ENCODE data around the gene FAM187B. TPM values are rescaled to one million over a fixed set of nuclear protein-coding genes. Genes with fewer than 3 reads are reported as not detected.

FAM187B gene
- total and polyA plus RNA-seq, 2 of the 4 experiments (the other 2 are of a cell fraction): not detected

DNA sequence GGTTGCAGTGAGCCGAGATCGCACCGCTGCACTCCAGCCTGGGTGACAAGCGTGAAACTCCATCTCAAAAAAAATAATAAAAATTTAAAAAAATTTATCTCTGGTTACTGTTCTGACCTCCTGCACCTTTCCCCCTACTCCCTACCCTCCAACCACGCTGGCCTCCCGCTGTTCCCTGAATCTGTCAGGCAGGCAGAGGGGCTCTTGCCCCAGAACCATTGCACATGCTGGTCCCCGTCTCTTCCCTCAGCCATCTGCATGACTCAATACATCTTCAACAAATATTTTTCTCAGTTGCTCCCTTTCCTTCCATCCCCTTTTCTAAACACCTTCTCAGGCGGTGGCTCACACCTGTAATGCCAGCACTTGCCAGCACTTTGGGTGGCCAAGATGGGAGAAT lies 1.1 kb upstream of the FAM187B start:
- H3K4ac ChIP-seq (ENCODE audit: low read depth, low read length): no peak overlapping the region
- intact Hi-C loops (cut with micrococcal nuclease) (no loop called here), in situ Hi-C loops (cut with MboI; ENCODE audit: low sequenced_read_pairs) (no loop called here), dilution Hi-C loops (cut with HindIII; ENCODE audit: low sequenced_read_pairs, unreplicated experiment) (no loop called here)
- no TSS peak for BruUV-seq (replicated peaks)
- H2BK5ac ChIP-seq (ENCODE audit: low read depth, low read length, poor library complexity, severe bottlenecking): no peak overlapping the region
- ChIA-PET CTCF (no interaction called here), POLR2A (ENCODE audit: unreplicated experiment) (no interaction called here)
- no peak overlapping the region for H3K4me2 ChIP-seq (ENCODE audit: low read depth, low read length)
- no peak overlapping the region for H3K18ac ChIP-seq (ENCODE audit: low read depth, low read length)
- H3K27me3 ChIP-seq (ENCODE audit: control insufficient read depth, insufficient read depth, low read length): peaks cover 11% of the 10 kb centered on the region
- H2BK20ac ChIP-seq (ENCODE audit: low read depth, low read length): no peak overlapping the region
- no peak overlapping the region for H4K91ac ChIP-seq (ENCODE audit: insufficient read depth, low read depth, low read length)
- no peak overlapping the region for H3K9ac ChIP-seq (ENCODE audit: low read depth, low read length)
- no peak overlapping the region for H3K27ac ChIP-seq (ENCODE audit: insufficient read depth, low read length)
- TF ChIP-seq CHD1 (IDR thresholded peaks at IDR 0.05; ENCODE audit: low read depth, low read length): no peak
- TF ChIP-seq FOS (IDR thresholded peaks at IDR 0.05; ENCODE audit: low read depth, low read length): no peak
- TF ChIP-seq CEBPB (IDR thresholded peaks at IDR 0.05; ENCODE audit: low read depth, low read length): no peak
- TF ChIP-seq RAD21 (IDR thresholded peaks at IDR 0.05; ENCODE audit: low read length): no peak
- no peak for TF ChIP-seq BHLHE40 (IDR thresholded peaks at IDR 0.05; ENCODE audit: low read depth, low read length)
- TF ChIP-seq RFX5 (IDR thresholded peaks at IDR 0.05; ENCODE audit: low read depth, low read length): no peak
- TF ChIP-seq NFE2L2 (IDR thresholded peaks at IDR 0.05; ENCODE audit: low read depth, low read length): no peak
- TF ChIP-seq, protein P1, sequence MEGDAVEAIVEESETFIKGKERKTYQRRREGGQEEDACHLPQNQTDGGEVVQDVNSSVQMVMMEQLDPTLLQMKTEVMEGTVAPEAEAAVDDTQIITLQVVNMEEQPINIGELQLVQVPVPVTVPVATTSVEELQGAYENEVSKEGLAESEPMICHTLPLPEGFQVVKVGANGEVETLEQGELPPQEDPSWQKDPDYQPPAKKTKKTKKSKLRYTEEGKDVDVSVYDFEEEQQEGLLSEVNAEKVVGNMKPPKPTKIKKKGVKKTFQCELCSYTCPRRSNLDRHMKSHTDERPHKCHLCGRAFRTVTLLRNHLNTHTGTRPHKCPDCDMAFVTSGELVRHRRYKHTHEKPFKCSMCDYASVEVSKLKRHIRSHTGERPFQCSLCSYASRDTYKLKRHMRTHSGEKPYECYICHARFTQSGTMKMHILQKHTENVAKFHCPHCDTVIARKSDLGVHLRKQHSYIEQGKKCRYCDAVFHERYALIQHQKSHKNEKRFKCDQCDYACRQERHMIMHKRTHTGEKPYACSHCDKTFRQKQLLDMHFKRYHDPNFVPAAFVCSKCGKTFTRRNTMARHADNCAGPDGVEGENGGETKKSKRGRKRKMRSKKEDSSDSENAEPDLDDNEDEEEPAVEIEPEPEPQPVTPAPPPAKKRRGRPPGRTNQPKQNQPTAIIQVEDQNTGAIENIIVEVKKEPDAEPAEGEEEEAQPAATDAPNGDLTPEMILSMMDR (conservative IDR thresholded peaks at IDR 0.05; ENCODE audit: low read depth, low read length): no peak
- no peak for TF ChIP-seq POLR2A (IDR thresholded peaks at IDR 0.05; ENCODE audit: low read depth, low read length)
- TF ChIP-seq, protein P2, sequence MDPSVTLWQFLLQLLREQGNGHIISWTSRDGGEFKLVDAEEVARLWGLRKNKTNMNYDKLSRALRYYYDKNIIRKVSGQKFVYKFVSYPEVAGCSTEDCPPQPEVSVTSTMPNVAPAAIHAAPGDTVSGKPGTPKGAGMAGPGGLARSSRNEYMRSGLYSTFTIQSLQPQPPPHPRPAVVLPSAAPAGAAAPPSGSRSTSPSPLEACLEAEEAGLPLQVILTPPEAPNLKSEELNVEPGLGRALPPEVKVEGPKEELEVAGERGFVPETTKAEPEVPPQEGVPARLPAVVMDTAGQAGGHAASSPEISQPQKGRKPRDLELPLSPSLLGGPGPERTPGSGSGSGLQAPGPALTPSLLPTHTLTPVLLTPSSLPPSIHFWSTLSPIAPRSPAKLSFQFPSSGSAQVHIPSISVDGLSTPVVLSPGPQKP (IDR thresholded peaks at IDR 0.05; ENCODE audit: borderline replicate concordance, low read depth, low read length): no peak
- TF ChIP-seq MAZ (IDR thresholded peaks at IDR 0.05; ENCODE audit: borderline replicate concordance, low read depth, low read length): no peak
- TF ChIP-seq MAFK (IDR thresholded peaks at IDR 0.05; ENCODE audit: low read depth, low read length): no peak
- TF ChIP-seq MXI1 (IDR thresholded peaks at IDR 0.05; ENCODE audit: borderline replicate concordance, low read depth, low read length): no peak
- TF ChIP-seq, protein P3, sequence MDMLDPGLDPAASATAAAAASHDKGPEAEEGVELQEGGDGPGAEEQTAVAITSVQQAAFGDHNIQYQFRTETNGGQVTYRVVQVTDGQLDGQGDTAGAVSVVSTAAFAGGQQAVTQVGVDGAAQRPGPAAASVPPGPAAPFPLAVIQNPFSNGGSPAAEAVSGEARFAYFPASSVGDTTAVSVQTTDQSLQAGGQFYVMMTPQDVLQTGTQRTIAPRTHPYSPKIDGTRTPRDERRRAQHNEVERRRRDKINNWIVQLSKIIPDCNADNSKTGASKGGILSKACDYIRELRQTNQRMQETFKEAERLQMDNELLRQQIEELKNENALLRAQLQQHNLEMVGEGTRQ (IDR thresholded peaks at IDR 0.05; ENCODE audit: low read depth, low read length): no peak
- TF ChIP-seq SMC3 (IDR thresholded peaks at IDR 0.05; ENCODE audit: low read depth, low read length): no peak
- H2AK9ac ChIP-seq (replicated peaks; ENCODE audit: low read depth, low read length, poor library complexity): no peak overlapping the region
- H3K14ac ChIP-seq (replicated peaks; ENCODE audit: low read depth, low read length): no peak overlapping the region
- no peaks in the 10 kb centered on the region for H4K20me1 ChIP-seq (ENCODE audit: insufficient read depth, low read length)
- ATAC-seq (ENCODE audit: low read depth) (no peak), DNase-seq (no peak)
- no peaks in the 10 kb centered on the region for H3K36me3 ChIP-seq (ENCODE audit: control insufficient read depth, insufficient read depth, low read length)
- H3K79me1 ChIP-seq (ENCODE audit: low read depth in 1 of 2, low read length in 2 of 2): no peaks in the 10 kb centered on the region
- no peak overlapping the region for H2BK120ac ChIP-seq (ENCODE audit: low read depth, low read length)
- no peak overlapping the region for H3K23ac ChIP-seq (ENCODE audit: low read depth, low read length)
- no peaks in the 10 kb centered on the region for H3K9me3 ChIP-seq (ENCODE audit: control insufficient read depth, insufficient read depth, low read length)
- H3K4me3 ChIP-seq (ENCODE audit: insufficient read depth, low read depth, low read length): no peak overlapping the region
- no peaks in the 10 kb centered on the region for H3K9me1 ChIP-seq (ENCODE audit: insufficient read depth, low read length)
- H2AK5ac ChIP-seq (ENCODE audit: low read depth, low read length): no peak overlapping the region
- H2AFZ ChIP-seq (replicated peaks; ENCODE audit: low read length, poor library complexity): no peak overlapping the region
- H2BK15ac ChIP-seq (ENCODE audit: low read depth, low read length): no peak overlapping the region
- H3K4me1 ChIP-seq (ENCODE audit: control insufficient read depth, insufficient read depth, low read length): no peaks in the 10 kb centered on the region
- no peak overlapping the region for H4K5ac ChIP-seq (ENCODE audit: low read depth, low read length)
- H4K8ac ChIP-seq (ENCODE audit: low read depth in 2 of 2, low read length in 2 of 2): no peak overlapping the region
- H3K56ac ChIP-seq (ENCODE audit: extremely low read depth, insufficient read depth, low read length): no peak overlapping the region
- WGBS, 2 experiments (ENCODE audit: extremely low coverage in 2 of 2, insufficient read length in 1 of 2): 48% methylated on average over 4 of the region's 8 CpGs; no CpG with 5 or more reads in 1 of the 2 experiments
